Loucy (cell line): Measurements from ENCODE around the gene PSMA6.

Source experiments
- H2AFZ ChIP-seq: fragments of 200-600 bp; sonication (generic); 2 replicates; pipeline ENCODE4 v1.6.0; 2016; ENCODE audit warnings: antibody characterized with exemption, mild to moderate bottlenecking, low read length, moderate library complexity
- H3F3A ChIP-seq: fragments of 200-600 bp; 2 replicates; pipeline ENCODE4 v1.6.0; 2016; ENCODE audit warnings: antibody characterized with exemption, low read depth, mild to moderate bottlenecking
- H3K27me3 ChIP-seq: fragments of 200-600 bp; sonication (generic); 2 replicates; pipeline ENCODE4 v1.6.1; 2014; ENCODE audit warnings: low read length, mild to moderate bottlenecking; ENCODE audit not compliant: insufficient read depth, poor library complexity, severe bottlenecking
- H3K36me3 ChIP-seq: fragments of 200-600 bp; sonication (generic); 2 replicates; pipeline ENCODE4 v1.6.1; 2016; ENCODE audit warnings: low read length; ENCODE audit not compliant: insufficient read depth
- H3K4me1 ChIP-seq: fragments of 200-600 bp; sonication (generic); 2 replicates; pipeline ENCODE4 v1.5.1; 2014; ENCODE audit warnings: low read length, mild to moderate bottlenecking; ENCODE audit not compliant: insufficient read depth, poor library complexity, severe bottlenecking
- H3K4me2 ChIP-seq: fragments of 200-600 bp; sonication (generic); 2 replicates; pipeline ENCODE4 v1.6.0; 2014; ENCODE audit warnings: antibody characterized with exemption, low read length, low read depth, mild to moderate bottlenecking; ENCODE audit not compliant: poor library complexity, severe bottlenecking
- H3K4me3 ChIP-seq: fragments of 200-600 bp; sonication (generic); 2 replicates; pipeline ENCODE4 v1.5.1; 2014; ENCODE audit warnings: low read length, mild to moderate bottlenecking, mixed read lengths; ENCODE audit not compliant: poor library complexity, severe bottlenecking
- H3K79me2 ChIP-seq: fragments of 200-600 bp; sonication (generic); 2 replicates; pipeline ENCODE4 v1.6.1; 2014; ENCODE audit warnings: low read length; ENCODE audit not compliant: insufficient read depth
- H3K9ac ChIP-seq: fragments of 200-600 bp; sonication (generic); 2 replicates; pipeline ENCODE4 v1.6.0; 2014; ENCODE audit warnings: mild to moderate bottlenecking, low read depth, low read length, moderate library complexity; ENCODE audit not compliant: poor library complexity, severe bottlenecking
- H3K9me2 ChIP-seq: fragments of 200-600 bp; sonication (generic); replicated peaks from 2 replicates; pipeline ENCODE4 v1.6.1; 2016; ENCODE audit warnings: low read depth, low read length, mixed read lengths
- H3K9me3 ChIP-seq: fragments of 200-600 bp; sonication (generic); 2 replicates; pipeline ENCODE4 v1.6.1; 2014; ENCODE audit warnings: mild to moderate bottlenecking, antibody characterized with exemption, low read length, low read depth; ENCODE audit not compliant: insufficient read depth
- H4K20me1 ChIP-seq: fragments of 200-600 bp; sonication (generic); 2 replicates; pipeline ENCODE4 v1.6.0; 2014; ENCODE audit warnings: antibody characterized with exemption, low read length, mild to moderate bottlenecking; ENCODE audit not compliant: insufficient read depth, poor library complexity, severe bottlenecking
- EZH2phosphoT487 ChIP-seq: fragments of 200-600 bp; IDR thresholded peaks from 2 replicates; pipeline ENCODE4 v1.6.1; 2018; ENCODE audit warnings: antibody characterized with exemption, mild to moderate bottlenecking, moderate library complexity, borderline replicate concordance
- TF ChIP-seq, protein P1 (sequence below): fragments of 200-600 bp; sonication (generic); conservative IDR thresholded peaks from 2 replicates; pipeline ENCODE4 v1.5.1; 2014; ENCODE audit warnings: mild to moderate bottlenecking, antibody characterized with exemption, low read length

The PSMA6 gene

DNA sequence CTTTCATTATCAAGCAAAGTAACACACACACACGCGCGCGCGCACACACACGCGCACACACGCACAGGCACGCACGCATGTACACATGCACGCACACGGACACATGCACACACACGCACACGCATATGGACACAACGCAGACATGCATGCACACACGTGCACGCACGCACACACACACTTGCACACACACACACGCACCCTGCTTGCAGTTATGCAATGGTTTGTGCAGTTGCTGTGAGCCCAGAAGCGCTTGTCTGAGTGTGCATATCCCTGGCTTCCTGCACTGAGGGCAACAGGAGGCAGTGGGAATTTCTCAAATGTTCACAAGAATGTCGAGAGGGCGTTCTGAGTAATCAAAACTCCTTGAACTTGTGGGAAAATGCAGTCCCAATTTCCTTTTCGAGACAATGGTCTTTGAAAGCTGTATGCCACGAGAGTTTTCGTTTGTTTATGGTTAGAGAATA, 70.8 kb downstream of the PSMA6 start:
- Histone ChIP-seq H3F3A (no peaks in the 10 kb centered on the region), H3K79me2 (no peaks in the 10 kb centered on the region), H2AFZ (no peak overlapping the region), H3K9me2 (no peaks in the 10 kb centered on the region), H3K4me2 (no peak overlapping the region), H3K27me3 (no peaks in the 10 kb centered on the region), H3K36me3 (no peaks in the 10 kb centered on the region), H4K20me1 (no peaks in the 10 kb centered on the region), H3K4me3 (no peak overlapping the region), H3K9me3 (no peaks in the 10 kb centered on the region), H3K4me1 (no peaks in the 10 kb centered on the region), H3K9ac (no peak overlapping the region)
- no peak for TF ChIP-seq EZH2phosphoT487
- TF ChIP-seq, protein P1, sequence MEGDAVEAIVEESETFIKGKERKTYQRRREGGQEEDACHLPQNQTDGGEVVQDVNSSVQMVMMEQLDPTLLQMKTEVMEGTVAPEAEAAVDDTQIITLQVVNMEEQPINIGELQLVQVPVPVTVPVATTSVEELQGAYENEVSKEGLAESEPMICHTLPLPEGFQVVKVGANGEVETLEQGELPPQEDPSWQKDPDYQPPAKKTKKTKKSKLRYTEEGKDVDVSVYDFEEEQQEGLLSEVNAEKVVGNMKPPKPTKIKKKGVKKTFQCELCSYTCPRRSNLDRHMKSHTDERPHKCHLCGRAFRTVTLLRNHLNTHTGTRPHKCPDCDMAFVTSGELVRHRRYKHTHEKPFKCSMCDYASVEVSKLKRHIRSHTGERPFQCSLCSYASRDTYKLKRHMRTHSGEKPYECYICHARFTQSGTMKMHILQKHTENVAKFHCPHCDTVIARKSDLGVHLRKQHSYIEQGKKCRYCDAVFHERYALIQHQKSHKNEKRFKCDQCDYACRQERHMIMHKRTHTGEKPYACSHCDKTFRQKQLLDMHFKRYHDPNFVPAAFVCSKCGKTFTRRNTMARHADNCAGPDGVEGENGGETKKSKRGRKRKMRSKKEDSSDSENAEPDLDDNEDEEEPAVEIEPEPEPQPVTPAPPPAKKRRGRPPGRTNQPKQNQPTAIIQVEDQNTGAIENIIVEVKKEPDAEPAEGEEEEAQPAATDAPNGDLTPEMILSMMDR = no peak

DNA sequence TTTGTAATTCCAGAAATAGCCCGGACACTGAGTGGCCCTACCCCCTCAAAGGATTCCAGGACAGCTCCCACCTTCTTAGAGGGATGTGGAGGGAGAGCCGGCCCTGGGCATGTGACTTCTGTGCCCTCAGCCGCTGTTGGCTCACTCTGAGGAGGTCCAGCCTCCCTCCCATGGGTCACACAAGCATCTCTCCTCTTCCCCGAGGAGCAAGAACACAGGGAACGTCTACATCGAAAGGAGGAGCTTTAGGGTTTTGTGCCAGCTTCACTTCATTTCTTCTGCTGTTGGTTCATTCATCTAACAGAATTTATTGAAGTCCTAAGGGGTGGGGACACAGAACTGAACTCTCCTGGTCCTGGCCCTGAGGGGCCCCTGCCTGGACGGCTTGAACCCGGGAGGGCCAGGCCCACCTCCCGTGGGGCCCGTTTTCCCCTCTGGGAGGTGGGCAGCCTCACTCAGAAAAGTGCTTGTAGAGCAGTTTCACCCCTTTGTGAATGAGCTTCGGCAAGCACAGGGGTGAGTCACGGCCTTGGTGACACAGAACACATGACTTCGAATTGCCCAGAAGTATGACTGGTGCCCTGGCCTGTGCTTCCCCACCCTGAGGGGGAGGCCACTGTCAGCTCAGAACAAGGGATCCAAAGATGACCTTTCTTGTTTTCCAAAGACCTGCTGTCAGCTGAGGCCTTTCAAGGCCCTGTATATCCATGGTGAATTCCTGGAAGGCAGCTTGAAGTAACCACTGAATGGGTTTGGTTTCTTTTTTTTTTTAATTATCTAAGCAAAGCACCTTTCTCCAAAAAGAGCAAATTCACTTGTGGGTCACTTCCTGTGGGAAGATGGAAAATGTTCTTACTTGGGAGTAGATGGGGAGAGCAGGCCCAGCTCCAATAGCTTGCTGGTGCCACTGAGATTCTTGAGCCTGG, 73.2 kb downstream of the PSMA6 start:
- no peak overlapping the region for H3K4me2 ChIP-seq
- no peaks in the 10 kb centered on the region for H3F3A ChIP-seq
- no peaks in the 10 kb centered on the region for H3K9me3 ChIP-seq

DNA sequence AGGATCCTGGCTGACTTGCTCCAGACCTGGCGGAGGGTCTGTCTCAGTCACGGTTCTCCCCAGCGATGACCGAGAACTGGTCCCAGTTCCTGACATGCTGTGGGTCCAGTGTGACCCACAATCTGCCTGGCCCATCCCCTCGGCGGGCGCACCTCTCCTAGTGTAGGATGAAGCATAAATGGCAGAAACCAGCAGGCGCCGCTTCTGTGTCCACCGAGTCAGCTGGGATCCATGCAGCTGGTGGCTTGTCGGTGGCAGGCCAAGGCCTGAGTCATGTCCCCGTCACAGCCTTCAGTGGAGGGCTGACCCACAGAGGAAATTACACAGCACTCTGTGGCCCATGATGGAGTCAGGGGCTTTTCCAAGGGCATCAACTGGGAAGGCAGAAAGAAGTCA, 73.9 kb downstream of the PSMA6 start:
- Histone ChIP-seq H3K4me2 (no peak overlapping the region), H3K4me1 (no peaks in the 10 kb centered on the region)

More for the DNA sequence above, 73.2 kb downstream of the PSMA6 start:
- Histone ChIP-seq H3K9me2 (no peaks in the 10 kb centered on the region), H3K4me1 (no peaks in the 10 kb centered on the region), H2AFZ (peak overlapping the region; percentile 38; the same call in 1 of the 2 replicates), H3K9ac (no peak overlapping the region), H3K79me2 (no peaks in the 10 kb centered on the region), H3K36me3 (no peaks in the 10 kb centered on the region), H3K4me3 (no peak overlapping the region), H3K27me3 (no peaks in the 10 kb centered on the region), H4K20me1 (no peaks in the 10 kb centered on the region)
- no peak for TF ChIP-seq EZH2phosphoT487
- TF ChIP-seq, protein P1 = no peak

More for the DNA sequence above, 73.9 kb downstream of the PSMA6 start:
- Histone ChIP-seq H3K36me3 (no peaks in the 10 kb centered on the region), H3K79me2 (no peaks in the 10 kb centered on the region), H3K27me3 (no peaks in the 10 kb centered on the region), H4K20me1 (no peaks in the 10 kb centered on the region), H3K4me3 (no peak overlapping the region), H3K9me3 (no peaks in the 10 kb centered on the region), H3F3A (no peaks in the 10 kb centered on the region), H3K9me2 (no peaks in the 10 kb centered on the region), H3K9ac (no peak overlapping the region), H2AFZ (no peak overlapping the region)
- TF ChIP-seq, protein P1 = no peak
